Urinary bladder (tissue), 4 donors: ENCODE data around the gene CCDC160. TPM values are rescaled to one million over a fixed set of nuclear protein-coding genes. Genes with fewer than 3 reads are reported as not detected.
"Not testable (repeated sequence)": the region's sequence is repeated elsewhere in the genome, so short reads cannot be mapped to it uniquely, and the experiment has no call there.

Source experiments
- DNase-seq: peaks from one replicate; pipeline ENCODE4 v3.0.0-alpha.2; 2015; ENCODE audit errors: extremely low spot score
- H3K27ac ChIP-seq: one replicate; pipeline ENCODE4 v1.5.1; 2013; ENCODE audit warnings: low read depth, mild to moderate bottlenecking, moderate library complexity
- H3K36me3 ChIP-seq: one replicate; pipeline ENCODE4 v1.6.1; 2013; ENCODE audit warnings: mild to moderate bottlenecking, moderate library complexity; ENCODE audit not compliant: insufficient read depth
- H3K4me1 ChIP-seq: one replicate; pipeline ENCODE4 v1.6.1; 2013; ENCODE audit warnings: mild to moderate bottlenecking, moderate library complexity; ENCODE audit not compliant: insufficient read depth
- H3K4me3 ChIP-seq: one replicate; pipeline ENCODE4 v1.5.1; 2013; ENCODE audit warnings: low read depth, low read length
- WGBS: extraction: QIAGEN DNeasy Blood & Tissue Kit; methylation state at CpG from one replicate; pipeline ENCODE4 v1.1.7; 2013; 5-methylcytosine and 5-hydroxymethylcytosine counted together
- polyA plus RNA-seq: library from polyadenylated mRNA; stranded (reverse); fragments of 200-250 nt; gene quantifications from one replicate; pipeline ENCODE4 v1.2.3, GENCODE V29; 2013
- total RNA-seq: library from RNA; depleted of rRNA; stranded (reverse); fragments of >200 nt; gene quantifications from one replicate; pipeline ENCODE4 v1.2.3, GENCODE V29; 2014
- donor health status: healthy with polysubstance abuse.
- donor health status: healthy.

CCDC160 gene
- total and polyA plus RNA-seq, 2 donors: 0.20 to 1.3 TPM

- no peak overlapping the region for H3K27ac ChIP-seq
- no peak for DNase-seq
- no peaks in the 10 kb centered on the region for H3K36me3 ChIP-seq
- H3K4me3 ChIP-seq: no peak overlapping the region
- no peaks in the 10 kb centered on the region for H3K4me1 ChIP-seq
Measured at GRCh38 chrX:134249241-134249640, 12.3 kb downstream of the CCDC160 start.

GRCh38 chrX:134251241-134251640 is 14.3 kb downstream of the CCDC160 start:
- H3K4me3 ChIP-seq: no peak overlapping the region
- WGBS: 81% methylated on average over 1 of the region's 1 CpG
- H3K4me1 ChIP-seq: no peaks in the 10 kb centered on the region
- H3K27ac ChIP-seq: no peak overlapping the region
- no peak for DNase-seq
- no peaks in the 10 kb centered on the region for H3K36me3 ChIP-seq

GRCh38 chrX:134254511-134254910 is 17.5 kb downstream of the CCDC160 start:
- DNase-seq: no peak

GRCh38 chrX:134255555-134255954 is 18.6 kb downstream of the CCDC160 start:
- DNase-seq: no peak
- H3K36me3 ChIP-seq: no peaks in the 10 kb centered on the region
- no peaks in the 10 kb centered on the region for H3K4me1 ChIP-seq
- WGBS: 88% methylated on average over 5 of the region's 5 CpGs
- H3K27ac ChIP-seq: no peak overlapping the region
- no peak overlapping the region for H3K4me3 ChIP-seq

More at GRCh38 chrX:134254511-134254910, 17.5 kb downstream of the CCDC160 start:
- H3K36me3 ChIP-seq: no peaks in the 10 kb centered on the region
- no peaks in the 10 kb centered on the region for H3K4me1 ChIP-seq
- no peak overlapping the region for H3K4me3 ChIP-seq
- no peak overlapping the region for H3K27ac ChIP-seq

- no peaks in the 10 kb centered on the region for H3K4me1 ChIP-seq
- H3K36me3 ChIP-seq: no peaks in the 10 kb centered on the region
- no peak for DNase-seq
- WGBS: 100% methylated on average over 2 of the region's 2 CpGs
- H3K27ac ChIP-seq: no peak overlapping the region
- no peak overlapping the region for H3K4me3 ChIP-seq
Measured at GRCh38 chrX:134256684-134257083, 19.7 kb downstream of the CCDC160 start.

GRCh38 chrX:134258202-134258601 is 21.2 kb downstream of the CCDC160 start:
- Histone ChIP-seq H3K4me1 (no peaks in the 10 kb centered on the region), H3K36me3 (no peaks in the 10 kb centered on the region), H3K27ac (no peak overlapping the region), H3K4me3 (no peak overlapping the region)
- WGBS: 89% methylated on average over 2 of the region's 2 CpGs
- no peak for DNase-seq

- H3K36me3 ChIP-seq, H3K4me1 ChIP-seq, DNase-seq, H3K4me3 ChIP-seq, H3K27ac ChIP-seq: not testable (repeated sequence)
- WGBS: 92% methylated on average over 26 of the region's 28 CpGs
Measured at GRCh38 chrX:134285934-134286333, 49.0 kb downstream of the CCDC160 start.

GRCh38 chrX:134287346-134287745 is 50.4 kb downstream of the CCDC160 start:
- DNase-seq: no peak
- H3K36me3 ChIP-seq: no peaks in the 10 kb centered on the region
- H3K4me3 ChIP-seq: no peak overlapping the region
- H3K27ac ChIP-seq: no peak overlapping the region
- WGBS: 55% methylated on average over 4 of the region's 4 CpGs
- no peaks in the 10 kb centered on the region for H3K4me1 ChIP-seq

- no peak for DNase-seq
- Histone ChIP-seq H3K4me1 (no peaks in the 10 kb centered on the region), H3K36me3 (no peaks in the 10 kb centered on the region), H3K27ac (no peak overlapping the region), H3K4me3 (no peak overlapping the region)
Measured at GRCh38 chrX:134294548-134294947, 57.6 kb downstream of the CCDC160 start.

Other genes starting within 250 kb of the CCDC160 start
- gene PHF6, start 136.1 kb downstream of the CCDC160 start, total RNA-seq: 46.5 TPM
- 7.1 TPM for gene PHF6, start 136.1 kb downstream of the CCDC160 start, polyA plus RNA-seq
- gene HPRT1, start 223.0 kb downstream of the CCDC160 start, total RNA-seq: 19.4 TPM
- gene HPRT1, start 223.0 kb downstream of the CCDC160 start, polyA plus RNA-seq: 21.9 TPM